A673 (cell line): Measurements from ENCODE around the gene PRSS27. TPM values are rescaled to one million over a fixed set of nuclear protein-coding genes. Genes with fewer than 3 reads are reported as not detected.
A peak's percentile ranks its signal among the peaks of the same experiment; 100 is the strongest.

Experiments
- BruUV-seq: library from RNA; stranded (reverse); fragments of 400-500 nt; replicated peaks from 2 replicates; lab custom pipeline; 2021; lab: Mats Ljungman, UMichigan
- CTCF ChIA-PET: fragments of 300-600 bp; sonication (Branson Sonifier 250); formaldehyde crosslinking; loops from one replicate; lab custom pipeline; 2022; ENCODE audit warnings: antibody characterized with exemption; lab: Charles Lee
- POLR2A ChIA-PET: fragments of 300-600 bp; sonication (Branson Sonifier 250); formaldehyde crosslinking; loops from one replicate; lab custom pipeline; 2022; ENCODE audit warnings: antibody characterized with exemption; ENCODE audit not compliant: low non-redundant PET; lab: Charles Lee
- DNase-seq: peaks from one replicate; pipeline ENCODE4 v3.0.0-alpha.2; 2015; ENCODE audit warnings: low spot score
- H3K27ac ChIP-seq: fragments of 200-600 bp; sonication (generic); 2 replicates; pipeline ENCODE4 v1.5.1; 2016; ENCODE audit warnings: mixed run types, low read depth, mild to moderate bottlenecking, mixed read lengths, antibody characterized with exemption, low read length; ENCODE audit not compliant: poor library complexity, severe bottlenecking
- H3K27me3 ChIP-seq: fragments of 200-600 bp; sonication (generic); replicated peaks from 2 replicates; pipeline ENCODE4 v1.6.1; 2017; ENCODE audit warnings: mixed run types, low read depth, mild to moderate bottlenecking, mixed read lengths, antibody characterized with exemption, low read length; ENCODE audit not compliant: insufficient read depth, poor library complexity
- H3K36me3 ChIP-seq: fragments of 200-600 bp; sonication (generic); 2 replicates; pipeline ENCODE4 v1.6.1; 2016; ENCODE audit warnings: mixed run types, mild to moderate bottlenecking, mixed read lengths, antibody characterized with exemption, low read length; ENCODE audit not compliant: insufficient read depth, poor library complexity, severe bottlenecking
- H3K4me1 ChIP-seq: fragments of 200-600 bp; sonication (generic); 2 replicates; pipeline ENCODE4 v1.6.1; 2017; ENCODE audit warnings: mixed run types, mild to moderate bottlenecking, mixed read lengths, antibody characterized with exemption, low read length; ENCODE audit not compliant: insufficient read depth, poor library complexity, severe bottlenecking
- H3K4me3 ChIP-seq: fragments of 200-600 bp; sonication (generic); 2 replicates; pipeline ENCODE4 v1.5.1; 2016; ENCODE audit warnings: low read depth, mixed run types, mild to moderate bottlenecking, mixed read lengths, low read length; ENCODE audit not compliant: poor library complexity, severe bottlenecking
- H3K9me3 ChIP-seq: fragments of 200-600 bp; sonication (generic); 2 replicates; pipeline ENCODE4 v1.6.1; 2016; ENCODE audit warnings: mixed run types, low read depth, mild to moderate bottlenecking, mixed read lengths, antibody characterized with exemption, low read length; ENCODE audit not compliant: poor library complexity, severe bottlenecking
- CTCF ChIP-seq: fragments of 300-800, 200-600 bp; sonication (generic); conservative IDR thresholded peaks from 2 replicates; pipeline ENCODE4 v1.5.1; 2017; ENCODE audit warnings: low read depth, mild to moderate bottlenecking, antibody characterized with exemption, low read length, moderate library complexity, mixed read lengths
- EZH2 ChIP-seq: fragments of 200-600 bp; sonication (generic); IDR thresholded peaks from 2 replicates; pipeline ENCODE4 v1.6.1; 2017; ENCODE audit warnings: borderline replicate concordance, low read depth, mild to moderate bottlenecking, mixed read lengths, antibody characterized with exemption, low read length; ENCODE audit not compliant: poor library complexity, severe bottlenecking
- intact Hi-C: fragments of 100-400 bp; cut with micrococcal nuclease; formaldehyde crosslinking; loops from one replicate; pipeline ENCODE4 v1.10.0; 2022; ENCODE audit not compliant: unreplicated experiment
- total RNA-seq: library from RNA; stranded (reverse); gene quantifications from 2 replicates; pipeline ENCODE4 v1.2.3, GENCODE V29; 2021

PRSS27 gene
- total RNA-seq, 1 experiment from 2014 or later, result 1.3 TPM

GRCh38 chr16:2675021-2675420 lies 45.0 kb downstream of the PRSS27 start:
- H3K36me3 ChIP-seq, result no peaks in the 10 kb centered on the region
- no peaks in the 10 kb centered on the region for H3K27me3 ChIP-seq
- H3K9me3 ChIP-seq, result no peaks in the 10 kb centered on the region
- ChIA-PET POLR2A (no interaction called here), CTCF (no interaction called here)
- no peak for TF ChIP-seq CTCF
- no peak for TF ChIP-seq EZH2
- intact Hi-C loops, result no loop called here
- H3K4me3 ChIP-seq, result no peak overlapping the region
- BruUV-seq, result no TSS peak
- no peak overlapping the region for H3K27ac ChIP-seq
- no peaks in the 10 kb centered on the region for H3K4me1 ChIP-seq
- DNase-seq, result no peak

- Histone ChIP-seq H3K9me3 (no peaks in the 10 kb centered on the region), H3K27me3 (no peaks in the 10 kb centered on the region), H3K36me3 (no peaks in the 10 kb centered on the region), H3K4me1 (no peaks in the 10 kb centered on the region), H3K27ac (no peak overlapping the region), H3K4me3 (peak overlapping the region; percentile 58)
- no peak for TF ChIP-seq CTCF
- no peak for TF ChIP-seq EZH2
- CTCF ChIA-PET, result interaction anchor here (0.8 kb wide), 1 partner anchor 9 kb away, joined by 3 read pairs; the partner anchor contains the start of gene KCTD5
- POLR2A ChIA-PET, result interaction anchor here (0.7 kb wide), 1 partner anchor 692 kb away, joined by 5 read pairs; no protein-coding TSS in a partner anchor
- intact Hi-C loops, result no loop called here
- BruUV-seq, result no TSS peak
- DNase-seq, result peak; percentile 97
These were observed 46.7 kb downstream of the PRSS27 start for GRCh38 chr16:2673066-2673999.

DNA sequence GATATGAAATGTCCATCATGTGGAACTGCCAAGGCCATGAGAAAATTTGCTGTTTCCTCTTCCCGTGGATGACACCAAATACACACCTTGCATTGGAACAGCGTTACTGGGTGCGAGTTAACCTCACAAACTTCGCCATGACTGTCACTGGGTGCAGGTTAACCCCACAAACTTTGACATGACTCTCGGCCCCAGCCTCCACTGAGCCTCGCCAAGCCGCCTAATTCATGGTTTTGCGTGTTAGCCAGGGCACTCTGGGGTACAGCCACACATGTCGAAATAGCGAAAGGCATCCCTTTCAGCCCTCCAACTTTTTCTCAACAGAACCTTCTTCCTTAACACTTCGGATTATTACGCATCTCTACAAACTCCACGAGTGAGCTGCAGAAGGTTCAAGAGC lies 48.3 kb downstream of the PRSS27 start:
- no peak for TF ChIP-seq EZH2
- no peak for TF ChIP-seq CTCF
- H3K4me3 ChIP-seq, result no peak overlapping the region
- POLR2A ChIA-PET, result no interaction called here

More for the DNA sequence above, 48.3 kb downstream of the PRSS27 start:
- BruUV-seq, result no TSS peak
- Histone ChIP-seq H3K4me1 (no peaks in the 10 kb centered on the region), H3K27me3 (no peaks in the 10 kb centered on the region), H3K9me3 (no peaks in the 10 kb centered on the region), H3K27ac (no peak overlapping the region), H3K36me3 (no peaks in the 10 kb centered on the region)
- intact Hi-C loops, result no loop called here
- CTCF ChIA-PET, result no interaction called here
- no peak for DNase-seq
